HEK293 (cell line): Measurements from ENCODE around the gene PCLAF.
A peak's percentile ranks its signal among the peaks of the same experiment; 100 is the strongest.

Source experiments
- CTCF ChIA-PET: fragments of 350-600 bp; formaldehyde crosslinking; extraction: SDS; loops from one replicate; lab custom pipeline; 2021; ENCODE audit warnings: antibody characterized with exemption; lab: Yijun Ruan, JAX
- POLR2A ChIA-PET: fragments of 300-600 bp; formaldehyde crosslinking; extraction: SDS; loops from one replicate; lab custom pipeline; 2020; ENCODE audit warnings: antibody characterized with exemption, inconsistent platforms; lab: Yijun Ruan, JAX
- H3K27ac ChIP-seq: fragments of 200-500 bp; sonication (Bioruptor generic); 2 replicates; pipeline ENCODE4 v1.5.1; 2014; ENCODE audit warnings: low read depth, low read length, control low read depth, inconsistent platforms; ENCODE audit errors: extremely low read depth
- H3K36me3 ChIP-seq, 2 experiments: fragments of 200-500 bp in 1 of 2; sonication (Bioruptor generic) in 1 of 2; 1 replicate in 1 of 2; 2 replicates in 1 of 2; pipeline ENCODE4 v1.5.1; 2014 to 2017; ENCODE audit warnings: inconsistent platforms in 2 of 2, low read length in 2 of 2; ENCODE audit not compliant: control insufficient read depth in 2 of 2, insufficient read depth in 1 of 2
- H3K4me1 ChIP-seq: fragments of 200-500 bp; sonication (Bioruptor generic); 2 replicates; pipeline ENCODE4 v1.5.1; 2014; ENCODE audit warnings: mild to moderate bottlenecking, low read length, inconsistent platforms; ENCODE audit not compliant: control insufficient read depth, insufficient read depth
- H3K4me3 ChIP-seq: 2 replicates; pipeline ENCODE4 v1.5.1; 2011; ENCODE audit warnings: low read depth, mild to moderate bottlenecking, control low read depth, low read length, moderate library complexity
- H3K9me3 ChIP-seq: fragments of 200-500 bp; sonication (Bioruptor generic); 2 replicates; pipeline ENCODE4 v1.5.1; 2014; ENCODE audit warnings: low read depth, low read length, inconsistent platforms; ENCODE audit not compliant: control insufficient read depth, insufficient read depth
- BCL11A ChIP-seq: fragments of 450-650 bp; formaldehyde crosslinking; IDR thresholded peaks from 2 replicates; pipeline ENCODE4 v1.5.1; 2016; ENCODE audit warnings: low read depth, missing biosample characterization, missing genetic modification characterization
- OSR2 ChIP-seq: fragments of 450-650 bp; formaldehyde crosslinking; IDR thresholded peaks from 2 replicates; pipeline ENCODE4 v1.5.1; 2016; ENCODE audit warnings: missing biosample characterization, missing genetic modification characterization
- YY1 ChIP-seq: fragments of 450-650 bp; formaldehyde crosslinking; IDR thresholded peaks from 2 replicates; pipeline ENCODE4 v1.5.1; 2018; ENCODE audit warnings: missing biosample characterization, missing genetic modification characterization
- ZBTB17 ChIP-seq: fragments of 450-650 bp; formaldehyde crosslinking; IDR thresholded peaks from 2 replicates; pipeline ENCODE4 v1.5.1; 2016; ENCODE audit warnings: missing biosample characterization, missing genetic modification characterization
- ZBTB21 ChIP-seq: fragments of 450-650 bp; formaldehyde crosslinking; IDR thresholded peaks from 2 replicates; pipeline ENCODE4 v1.5.1; 2017; ENCODE audit warnings: missing biosample characterization, missing genetic modification characterization
- ZFP3 ChIP-seq: fragments of 450-650 bp; formaldehyde crosslinking; IDR thresholded peaks from 2 replicates; pipeline ENCODE4 v1.5.1; 2016; ENCODE audit warnings: low read depth, missing biosample characterization, missing genetic modification characterization
- ZFP37 ChIP-seq: fragments of 450-650 bp; formaldehyde crosslinking; IDR thresholded peaks from 2 replicates; pipeline ENCODE4 v1.5.1; 2016; ENCODE audit warnings: missing biosample characterization, missing genetic modification characterization
- ZNF10 ChIP-seq: fragments of 450-650 bp; formaldehyde crosslinking; IDR thresholded peaks from 2 replicates; pipeline ENCODE4 v1.5.1; 2017; ENCODE audit warnings: missing biosample characterization, missing genetic modification characterization
- ZNF148 ChIP-seq: fragments of 450-650 bp; formaldehyde crosslinking; IDR thresholded peaks from 2 replicates; pipeline ENCODE4 v1.5.0; 2017; ENCODE audit warnings: missing biosample characterization, missing genetic modification characterization, borderline replicate concordance
- ZNF184 ChIP-seq: fragments of 450-650 bp; IDR thresholded peaks from 2 replicates; pipeline ENCODE4 v1.5.1; 2018; ENCODE audit warnings: missing biosample characterization, mild to moderate bottlenecking, missing genetic modification characterization
- ZNF248 ChIP-seq: fragments of 450-650 bp; formaldehyde crosslinking; IDR thresholded peaks from 2 replicates; pipeline ENCODE4 v1.5.1; 2017; ENCODE audit warnings: missing biosample characterization, missing genetic modification characterization
- ZNF292 ChIP-seq: fragments of 450-650 bp; formaldehyde crosslinking; IDR thresholded peaks from 2 replicates; pipeline ENCODE4 v1.5.1; 2016; ENCODE audit warnings: low read depth, missing biosample characterization, missing genetic modification characterization, borderline replicate concordance
- ZNF416 ChIP-seq: fragments of 450-650 bp; formaldehyde crosslinking; IDR thresholded peaks from 2 replicates; pipeline ENCODE4 v1.5.1; 2016; ENCODE audit warnings: missing biosample characterization, missing genetic modification characterization
- ZNF426 ChIP-seq: fragments of 450-650 bp; formaldehyde crosslinking; IDR thresholded peaks from 2 replicates; pipeline ENCODE4 v1.5.1; 2017; ENCODE audit warnings: missing biosample characterization, missing genetic modification characterization, mild to moderate bottlenecking, inconsistent platforms, moderate library complexity
- ZNF518A ChIP-seq: fragments of 450-650 bp; formaldehyde crosslinking; conservative IDR thresholded peaks from 2 replicates; pipeline ENCODE4 v1.5.1; 2016; ENCODE audit warnings: low read depth, missing biosample characterization, missing genetic modification characterization
- ZNF561 ChIP-seq: fragments of 450-650 bp; IDR thresholded peaks from 2 replicates; pipeline ENCODE4 v1.5.1; 2018; ENCODE audit warnings: missing biosample characterization, missing genetic modification characterization, borderline replicate concordance
- ZNF571 ChIP-seq: fragments of 450-650 bp; formaldehyde crosslinking; IDR thresholded peaks from 2 replicates; pipeline ENCODE4 v1.5.0; 2017; ENCODE audit warnings: missing biosample characterization, missing genetic modification characterization
- ZNF585B ChIP-seq: fragments of 450-650 bp; formaldehyde crosslinking; IDR thresholded peaks from 2 replicates; pipeline ENCODE4 v1.5.1; 2016; ENCODE audit warnings: missing biosample characterization, missing genetic modification characterization
- ZNF626 ChIP-seq: fragments of 450-650 bp; sonication (Bioruptor Pico); formaldehyde crosslinking; IDR thresholded peaks from 2 replicates; pipeline ENCODE4 v1.5.1; 2018; ENCODE audit warnings: missing biosample characterization, missing genetic modification characterization, inconsistent platforms
- ZSCAN18 ChIP-seq: fragments of 450-650 bp; formaldehyde crosslinking; IDR thresholded peaks from 2 replicates; pipeline ENCODE4 v1.5.1; 2016; ENCODE audit warnings: missing biosample characterization, missing genetic modification characterization
- TF ChIP-seq, protein P1 (sequence below): fragments of 450-650 bp; formaldehyde crosslinking; IDR thresholded peaks from 2 replicates; pipeline ENCODE4 v1.5.1; 2016; ENCODE audit warnings: missing biosample characterization, missing genetic modification characterization
- TF ChIP-seq, protein P2 (sequence below): fragments of 450-650 bp; formaldehyde crosslinking; IDR thresholded peaks from 2 replicates; pipeline ENCODE4 v1.5.1; 2016; ENCODE audit warnings: missing biosample characterization, missing genetic modification characterization

PCLAF gene

DNA sequence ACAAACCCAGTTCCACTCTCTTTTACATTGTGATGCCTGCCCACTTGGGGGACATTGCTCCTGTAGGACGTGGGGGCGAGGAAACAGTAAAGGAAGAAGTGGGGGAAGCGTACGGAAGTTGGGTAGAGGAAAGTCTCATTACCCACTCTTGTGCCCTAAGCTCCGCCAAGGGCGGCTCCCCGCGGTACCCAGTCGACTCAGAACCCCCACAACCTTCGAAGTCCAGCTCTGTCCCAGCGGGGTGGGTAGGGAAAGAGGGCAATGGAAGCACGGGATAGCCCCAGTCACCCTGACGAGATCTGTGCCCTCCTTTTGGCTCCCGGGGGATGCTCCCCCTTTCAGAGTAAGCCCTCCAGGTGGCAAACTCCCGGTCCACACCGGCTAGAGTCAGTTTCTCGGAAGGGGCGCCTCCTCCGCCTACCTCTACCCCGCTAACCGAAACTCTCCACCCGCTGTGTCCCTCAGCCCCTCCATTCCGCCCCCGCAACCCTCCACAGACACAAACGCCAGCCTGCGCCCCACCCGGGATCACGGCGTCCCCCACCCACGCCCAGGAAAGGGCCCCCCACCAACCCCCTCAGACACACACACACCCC is 25.8 kb downstream of the PCLAF start (continued):
- TF ChIP-seq ZNF292 (no peak), ZNF571 (tag by site-specific recombination) (no peak), ZSCAN18 (tag by site-specific recombination) (no peak), OSR2 (tag by site-specific recombination) (no peak), ZNF426 (tag by site-specific recombination) (no peak), ZBTB21 (tag by site-specific recombination) (no peak)
- TF ChIP-seq, protein P1, sequence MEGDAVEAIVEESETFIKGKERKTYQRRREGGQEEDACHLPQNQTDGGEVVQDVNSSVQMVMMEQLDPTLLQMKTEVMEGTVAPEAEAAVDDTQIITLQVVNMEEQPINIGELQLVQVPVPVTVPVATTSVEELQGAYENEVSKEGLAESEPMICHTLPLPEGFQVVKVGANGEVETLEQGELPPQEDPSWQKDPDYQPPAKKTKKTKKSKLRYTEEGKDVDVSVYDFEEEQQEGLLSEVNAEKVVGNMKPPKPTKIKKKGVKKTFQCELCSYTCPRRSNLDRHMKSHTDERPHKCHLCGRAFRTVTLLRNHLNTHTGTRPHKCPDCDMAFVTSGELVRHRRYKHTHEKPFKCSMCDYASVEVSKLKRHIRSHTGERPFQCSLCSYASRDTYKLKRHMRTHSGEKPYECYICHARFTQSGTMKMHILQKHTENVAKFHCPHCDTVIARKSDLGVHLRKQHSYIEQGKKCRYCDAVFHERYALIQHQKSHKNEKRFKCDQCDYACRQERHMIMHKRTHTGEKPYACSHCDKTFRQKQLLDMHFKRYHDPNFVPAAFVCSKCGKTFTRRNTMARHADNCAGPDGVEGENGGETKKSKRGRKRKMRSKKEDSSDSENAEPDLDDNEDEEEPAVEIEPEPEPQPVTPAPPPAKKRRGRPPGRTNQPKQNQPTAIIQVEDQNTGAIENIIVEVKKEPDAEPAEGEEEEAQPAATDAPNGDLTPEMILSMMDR (tag by site-specific recombination): peak; percentile 7; the same call in 1 of the 2 replicates

DNA sequence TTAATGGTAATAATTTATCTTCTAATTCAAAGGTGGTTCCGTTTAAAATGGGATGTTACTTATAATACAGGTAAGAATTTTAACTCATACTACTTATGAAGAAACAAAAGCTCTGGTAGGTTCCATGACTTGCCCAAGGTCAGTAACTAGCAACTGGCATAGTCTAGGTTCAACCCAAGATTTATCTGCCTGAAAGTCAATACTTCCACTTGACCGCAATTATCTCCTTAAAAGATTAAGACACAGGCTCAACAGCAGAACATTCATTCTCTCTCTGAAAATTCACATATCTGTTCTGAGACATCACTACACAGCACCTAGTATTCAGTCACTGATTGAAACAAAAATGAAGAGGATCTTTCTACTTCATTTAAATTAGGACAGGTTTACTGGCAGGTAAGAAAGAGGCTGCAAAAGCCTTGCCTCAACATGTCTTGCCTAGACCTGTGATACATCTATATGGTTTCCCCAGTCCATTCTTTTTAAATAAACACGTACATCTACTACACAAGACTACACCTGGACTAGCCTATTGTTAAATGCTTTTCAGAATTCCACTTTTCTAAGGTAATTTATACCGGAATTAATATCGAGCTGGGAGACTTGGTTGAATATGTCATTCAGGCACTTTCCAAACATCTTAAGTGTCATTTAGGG is 26.4 kb downstream of the PCLAF start:
- peak overlapping the region; percentile 61; the same call in 1 of the 2 replicates for H3K27ac ChIP-seq
- H3K4me3 ChIP-seq: peak overlapping the region; percentile 79
- H3K36me3 ChIP-seq: no peaks in the 10 kb centered on the region; a peak in 1 of 3 replicates
- H3K4me1 ChIP-seq: peaks cover 2% of the 10 kb centered on the region; the same call in 1 of the 2 replicates
- TF ChIP-seq ZBTB17: peak; percentile 47; the same call in 1 of the 2 replicates
- no peak for TF ChIP-seq ZNF585B (tag by site-specific recombination)
- TF ChIP-seq ZNF561 (tag by site-specific recombination): no peak
- no peaks in the 10 kb centered on the region for H3K9me3 ChIP-seq
- ChIA-PET POLR2A (no interaction called here), CTCF (no interaction called here)

GRCh38 chr15:64351265-64351664 is 30.0 kb downstream of the PCLAF start:
- ChIA-PET CTCF (no interaction called here), POLR2A (no interaction called here)
- H3K4me1 ChIP-seq: no peaks in the 10 kb centered on the region; the same call in 1 of the 2 replicates
- H3K9me3 ChIP-seq: no peaks in the 10 kb centered on the region
- no peaks in the 10 kb centered on the region; a peak in 1 of 3 replicates for H3K36me3 ChIP-seq
- no peak overlapping the region for H3K27ac ChIP-seq
- no peak overlapping the region for H3K4me3 ChIP-seq
- TF ChIP-seq, protein P2, sequence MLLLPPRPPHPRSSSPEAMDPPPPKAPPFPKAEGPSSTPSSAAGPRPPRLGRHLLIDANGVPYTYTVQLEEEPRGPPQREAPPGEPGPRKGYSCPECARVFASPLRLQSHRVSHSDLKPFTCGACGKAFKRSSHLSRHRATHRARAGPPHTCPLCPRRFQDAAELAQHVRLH (tag by site-specific recombination): no peak
- TF ChIP-seq ZNF184 (tag by site-specific recombination) (no peak), ZNF148 (tag by site-specific recombination) (no peak), YY1 (tag by site-specific recombination) (no peak), BCL11A (no peak), ZNF10 (tag by site-specific recombination) (no peak), ZNF626 (tag by site-specific recombination) (no peak), ZNF248 (tag by site-specific recombination) (no peak), ZFP3 (tag by site-specific recombination) (no peak), ZNF416 (tag by site-specific recombination) (no peak), ZNF518A (no peak), ZNF561 (tag by site-specific recombination) (no peak), ZFP37 (tag by site-specific recombination) (no peak)
